LNCaP clone FGC (cell line): ENCODE measurements around the gene EVPL.
"Not testable (repeated sequence)": the region's sequence is repeated elsewhere in the genome, so short reads cannot be mapped to it uniquely, and the experiment has no call there.

Experiments
- DNase-seq: peaks from one replicate; pipeline ENCODE4 v3.0.0-alpha.2; 2011; ENCODE audit warnings: low read depth
- H3K4me3 ChIP-seq: 2 replicates; pipeline ENCODE4 v1.5.1; 2011; ENCODE audit warnings: mild to moderate bottlenecking, low read depth, low read length, control low read depth
- TF ChIP-seq, protein P1 (sequence below): IDR thresholded peaks from 2 replicates; pipeline ENCODE4 v1.5.1; 2012; ENCODE audit warnings: mild to moderate bottlenecking; ENCODE audit not compliant: control insufficient read depth, insufficient read depth; ENCODE audit errors: extremely low read depth

The EVPL gene

DNA sequence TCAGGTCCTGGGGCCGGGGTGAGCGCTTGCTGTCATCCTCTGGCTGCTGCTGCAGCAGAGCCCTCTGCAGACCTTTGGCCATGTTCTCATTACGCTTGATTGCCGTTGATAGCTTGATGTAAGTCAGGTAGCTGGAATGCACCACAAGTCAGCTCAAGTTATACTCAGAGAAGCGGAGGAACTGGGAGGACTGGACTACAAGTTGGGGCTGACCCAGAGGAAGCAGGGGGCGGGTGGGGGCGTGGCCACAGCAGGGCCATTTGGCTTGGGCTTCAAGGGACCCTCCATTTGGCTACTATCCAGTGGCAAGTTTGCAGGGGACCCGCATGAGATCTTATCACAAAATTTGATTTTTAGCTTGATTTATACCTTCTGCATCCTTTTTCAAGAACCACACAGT lies 19.0 kb upstream of the EVPL start:
- no peak overlapping the region for H3K4me3 ChIP-seq
- TF ChIP-seq, protein P1, sequence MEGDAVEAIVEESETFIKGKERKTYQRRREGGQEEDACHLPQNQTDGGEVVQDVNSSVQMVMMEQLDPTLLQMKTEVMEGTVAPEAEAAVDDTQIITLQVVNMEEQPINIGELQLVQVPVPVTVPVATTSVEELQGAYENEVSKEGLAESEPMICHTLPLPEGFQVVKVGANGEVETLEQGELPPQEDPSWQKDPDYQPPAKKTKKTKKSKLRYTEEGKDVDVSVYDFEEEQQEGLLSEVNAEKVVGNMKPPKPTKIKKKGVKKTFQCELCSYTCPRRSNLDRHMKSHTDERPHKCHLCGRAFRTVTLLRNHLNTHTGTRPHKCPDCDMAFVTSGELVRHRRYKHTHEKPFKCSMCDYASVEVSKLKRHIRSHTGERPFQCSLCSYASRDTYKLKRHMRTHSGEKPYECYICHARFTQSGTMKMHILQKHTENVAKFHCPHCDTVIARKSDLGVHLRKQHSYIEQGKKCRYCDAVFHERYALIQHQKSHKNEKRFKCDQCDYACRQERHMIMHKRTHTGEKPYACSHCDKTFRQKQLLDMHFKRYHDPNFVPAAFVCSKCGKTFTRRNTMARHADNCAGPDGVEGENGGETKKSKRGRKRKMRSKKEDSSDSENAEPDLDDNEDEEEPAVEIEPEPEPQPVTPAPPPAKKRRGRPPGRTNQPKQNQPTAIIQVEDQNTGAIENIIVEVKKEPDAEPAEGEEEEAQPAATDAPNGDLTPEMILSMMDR = no peak
- no peak for DNase-seq

DNA sequence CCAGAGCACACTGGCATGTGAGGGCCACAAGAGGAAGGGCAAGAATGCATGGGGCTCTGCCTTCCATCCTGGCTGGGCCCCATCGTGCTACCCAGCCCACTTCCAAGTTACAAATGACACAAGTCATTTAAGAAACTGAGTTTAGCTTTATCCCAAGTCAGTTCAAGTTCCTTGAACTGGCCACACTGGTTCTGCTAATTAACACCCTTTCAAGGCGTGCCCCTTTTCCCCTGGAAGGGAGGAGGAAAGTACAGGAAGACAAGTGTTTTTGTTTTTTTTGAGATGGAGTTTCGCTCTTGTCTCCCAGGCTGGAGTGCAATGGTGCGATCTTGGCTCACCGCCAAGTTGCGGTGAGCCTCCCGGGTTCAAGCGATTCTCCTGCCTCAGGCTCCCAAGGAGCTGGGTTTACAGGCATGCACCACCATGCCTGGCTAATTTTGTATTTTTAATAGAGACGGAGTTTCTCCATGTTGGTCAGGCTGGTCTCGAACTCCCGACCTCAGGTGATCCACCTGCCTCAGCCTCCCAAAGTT lies 17.4 kb upstream of the EVPL start:
- DNase-seq, H3K4me3 ChIP-seq: not testable (repeated sequence)

- not testable (repeated sequence) for DNase-seq, H3K4me3 ChIP-seq
Measured at GRCh38 chr17:76042868-76043267, 15.8 kb upstream of the EVPL start.

- DNase-seq = no peak
- H3K4me3 ChIP-seq = no peak overlapping the region
- TF ChIP-seq, protein P1 = no peak
Measured at GRCh38 chr17:76040376-76040775, 13.3 kb upstream of the EVPL start.

DNA sequence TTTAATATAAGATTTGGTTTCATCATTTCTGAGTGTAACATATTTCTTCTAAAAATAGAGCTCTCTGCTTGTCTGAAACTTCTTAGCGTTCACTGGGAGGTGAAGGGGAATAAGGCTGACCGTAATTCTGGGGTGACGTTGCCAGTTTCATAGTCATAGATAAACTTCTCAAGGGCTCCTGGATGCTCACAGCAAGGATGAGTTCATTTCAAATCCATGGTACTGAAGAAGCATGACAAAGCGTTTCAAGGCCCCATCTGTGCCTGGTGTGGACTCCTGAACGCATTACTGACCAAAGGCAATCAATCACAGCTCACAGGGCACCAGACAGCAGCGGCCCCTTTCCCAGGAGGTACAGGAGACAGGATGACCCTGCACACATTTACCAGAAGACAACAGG lies 12.0 kb upstream of the EVPL start:
- no peak overlapping the region for H3K4me3 ChIP-seq
- TF ChIP-seq, protein P1 = no peak
- no peak for DNase-seq

DNA sequence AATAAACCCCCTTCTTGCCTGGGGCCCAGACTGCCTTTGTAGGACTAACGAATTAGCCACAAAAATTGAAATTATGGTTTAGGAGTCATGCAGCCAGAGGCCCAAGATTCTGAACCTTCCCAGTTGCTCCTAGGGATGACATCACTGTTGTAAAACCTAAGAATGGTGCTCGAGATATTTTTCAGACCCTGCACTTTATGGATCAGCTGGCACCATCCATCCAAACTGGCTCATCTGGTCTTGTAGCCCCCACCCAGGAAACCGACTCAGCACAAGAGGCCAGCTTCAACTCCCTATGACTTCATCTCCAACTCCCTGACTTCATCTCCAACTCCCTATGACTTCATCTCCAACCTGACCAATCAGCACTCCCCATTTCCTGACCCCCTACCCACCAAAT lies 10.9 kb upstream of the EVPL start:
- DNase-seq = no peak
- H3K4me3 ChIP-seq = no peak overlapping the region
- TF ChIP-seq, protein P1 = no peak

GRCh38 chr17:76036497-76037261 lies 9.6 kb upstream of the EVPL start:
- TF ChIP-seq, protein P1 = no peak
- no peak for DNase-seq
- no peak overlapping the region for H3K4me3 ChIP-seq
